Measurements from ENCODE around the gene KLF13.

DNA sequence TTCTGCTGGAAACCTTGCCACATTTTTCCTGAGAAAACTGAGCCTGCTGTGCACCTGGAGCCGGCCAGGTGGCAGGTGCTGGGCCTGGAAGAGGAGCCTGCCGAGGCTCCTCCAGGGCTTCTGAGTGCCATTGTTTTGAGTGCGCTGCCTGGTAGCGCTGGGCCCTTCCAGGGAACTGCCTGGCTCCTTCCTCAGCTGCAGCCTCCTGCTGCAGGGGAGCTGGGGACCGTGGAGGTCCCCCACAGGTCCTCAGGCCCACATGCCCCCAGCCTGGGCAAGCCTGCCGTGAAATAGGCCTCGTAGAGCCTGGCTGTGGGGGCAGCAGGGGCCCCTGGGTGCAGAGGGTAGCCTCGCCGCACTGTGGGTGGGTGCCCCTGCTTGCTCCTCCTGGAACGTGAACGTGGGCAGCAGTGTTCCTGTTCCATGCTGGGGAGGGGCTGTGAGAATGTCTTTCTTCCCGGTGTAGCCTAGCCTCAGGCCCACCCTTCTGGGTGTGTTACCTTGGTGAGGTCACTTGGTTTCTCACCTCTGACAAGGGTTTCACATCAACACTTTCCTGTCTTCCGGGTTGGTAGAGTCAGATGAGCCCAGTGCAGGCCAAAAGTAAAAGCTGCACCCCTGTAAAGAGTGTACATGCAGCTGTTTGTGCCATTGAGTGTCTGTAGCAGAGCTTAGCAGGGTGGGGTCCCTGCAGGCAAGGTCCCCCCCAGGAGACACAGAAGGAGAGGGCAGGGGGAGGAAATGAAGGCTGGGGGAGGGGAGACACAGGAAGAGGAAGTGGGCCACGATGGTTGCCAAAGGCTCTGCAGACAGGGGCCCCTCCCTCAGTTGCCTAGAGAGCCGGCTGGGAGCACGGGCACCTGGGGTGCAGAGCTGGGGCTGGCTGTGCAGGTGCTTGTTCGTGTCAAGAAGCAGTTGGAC lies 34.5 kb downstream of the KLF13 start:
- TF ChIP-seq, protein P1, sequence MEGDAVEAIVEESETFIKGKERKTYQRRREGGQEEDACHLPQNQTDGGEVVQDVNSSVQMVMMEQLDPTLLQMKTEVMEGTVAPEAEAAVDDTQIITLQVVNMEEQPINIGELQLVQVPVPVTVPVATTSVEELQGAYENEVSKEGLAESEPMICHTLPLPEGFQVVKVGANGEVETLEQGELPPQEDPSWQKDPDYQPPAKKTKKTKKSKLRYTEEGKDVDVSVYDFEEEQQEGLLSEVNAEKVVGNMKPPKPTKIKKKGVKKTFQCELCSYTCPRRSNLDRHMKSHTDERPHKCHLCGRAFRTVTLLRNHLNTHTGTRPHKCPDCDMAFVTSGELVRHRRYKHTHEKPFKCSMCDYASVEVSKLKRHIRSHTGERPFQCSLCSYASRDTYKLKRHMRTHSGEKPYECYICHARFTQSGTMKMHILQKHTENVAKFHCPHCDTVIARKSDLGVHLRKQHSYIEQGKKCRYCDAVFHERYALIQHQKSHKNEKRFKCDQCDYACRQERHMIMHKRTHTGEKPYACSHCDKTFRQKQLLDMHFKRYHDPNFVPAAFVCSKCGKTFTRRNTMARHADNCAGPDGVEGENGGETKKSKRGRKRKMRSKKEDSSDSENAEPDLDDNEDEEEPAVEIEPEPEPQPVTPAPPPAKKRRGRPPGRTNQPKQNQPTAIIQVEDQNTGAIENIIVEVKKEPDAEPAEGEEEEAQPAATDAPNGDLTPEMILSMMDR (IDR thresholded peaks at IDR 0.05; ENCODE audit: low read depth, low read length), result no peak
- no peak for TF ChIP-seq EZH2phosphoT487 (IDR thresholded peaks at IDR 0.05; ENCODE audit: low read depth)
